HG03196 (cell line): ENCODE data around the gene TMEM178B.

Source experiments
- ATAC-seq: cut with Tn5 transposase; IDR thresholded peaks from one replicate; pipeline ENCODE4 v1.9.1; 2021; ENCODE audit not compliant: unreplicated experiment

The TMEM178B gene

DNA sequence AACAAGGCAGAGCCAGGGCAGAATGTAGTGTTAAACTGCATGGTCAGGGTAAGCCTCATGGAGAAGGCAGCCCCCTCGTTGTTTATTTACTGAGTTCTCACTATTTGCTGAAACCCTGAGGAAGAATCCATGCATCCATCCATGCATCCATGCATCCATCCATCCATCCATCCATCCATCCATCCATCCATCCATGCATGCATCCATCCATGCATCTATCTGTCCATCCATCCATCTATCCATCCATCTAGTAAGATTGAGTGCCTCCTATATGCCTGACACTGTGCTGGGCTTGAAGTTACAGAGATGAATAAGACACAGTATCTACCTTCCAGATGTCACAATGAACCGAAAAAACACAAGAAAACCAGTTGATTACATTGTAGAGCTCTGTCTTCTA, 275.9 kb downstream of the TMEM178B start:
- no peak for ATAC-seq

DNA sequence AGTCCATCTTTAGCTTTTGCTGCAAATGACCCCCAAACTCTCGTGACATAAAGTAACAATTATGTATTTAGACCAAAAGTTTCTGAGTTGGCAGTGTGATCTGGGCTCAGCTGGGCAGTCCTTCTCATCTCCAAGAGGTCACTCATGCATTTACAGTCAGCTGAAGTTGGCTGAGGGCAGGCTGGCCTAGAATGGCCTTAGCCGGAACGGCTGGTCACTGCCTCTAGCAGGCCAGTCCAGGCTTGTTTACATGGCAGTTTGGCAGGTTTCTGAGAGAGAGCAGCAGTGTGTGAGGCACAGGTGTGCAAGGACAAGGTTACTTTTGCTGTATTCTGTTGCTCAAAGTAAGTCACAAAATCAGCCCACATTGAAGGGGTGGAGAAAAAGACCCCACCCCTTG, 277.3 kb downstream of the TMEM178B start:
- no peak for ATAC-seq

DNA sequence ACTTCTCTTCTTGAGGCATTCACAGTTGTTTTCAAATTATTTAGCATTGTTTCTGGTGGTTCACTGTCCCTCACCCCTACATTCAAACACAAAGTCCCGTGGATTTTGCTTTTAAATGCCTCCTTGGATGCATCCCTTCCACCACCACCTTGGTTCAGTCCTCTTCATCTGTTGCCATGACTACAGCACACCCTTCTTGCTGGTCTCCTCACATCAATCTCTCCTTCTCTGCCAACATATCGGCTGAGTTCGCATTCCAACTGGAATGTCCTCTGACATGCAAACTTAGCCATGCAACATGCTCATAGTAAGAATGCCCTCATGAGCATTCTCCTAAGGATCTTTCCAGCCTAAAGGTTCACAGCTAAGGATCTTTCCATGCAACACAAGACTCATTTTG, 279.1 kb downstream of the TMEM178B start:
- no peak for ATAC-seq

GRCh38 chr7:141354251-141354650, 280.4 kb downstream of the TMEM178B start:
- no peak for ATAC-seq

DNA sequence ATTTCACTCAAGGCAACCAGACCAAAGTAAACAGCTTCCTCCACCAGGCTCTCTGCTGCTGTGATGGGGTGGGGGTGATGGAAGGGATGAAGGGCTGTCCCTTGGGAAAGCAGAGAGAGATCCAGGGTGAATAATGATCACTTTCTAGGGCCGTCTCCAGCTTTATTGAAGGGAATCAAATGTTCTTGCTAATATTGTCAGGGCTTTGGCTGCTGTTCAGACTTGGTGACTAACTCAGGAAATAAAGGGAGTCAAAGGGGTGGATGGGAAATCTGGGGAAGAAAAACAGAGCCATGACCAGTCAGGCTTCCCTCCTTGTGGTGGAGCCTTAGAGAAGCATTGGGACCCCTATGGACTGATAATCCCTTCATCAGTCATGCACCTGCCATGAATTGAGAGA, 281.2 kb downstream of the TMEM178B start:
- ATAC-seq, result no peak

- no peak for ATAC-seq
Measured at GRCh38 chr7:141356161-141356560, 282.3 kb downstream of the TMEM178B start.

- ATAC-seq, result no peak
Measured at GRCh38 chr7:141358386-141358785, 284.5 kb downstream of the TMEM178B start.

- ATAC-seq, result no peak
Measured at GRCh38 chr7:141359262-141359661, 285.4 kb downstream of the TMEM178B start.

GRCh38 chr7:141359740-141360415, 286.0 kb downstream of the TMEM178B start:
- no peak for ATAC-seq

DNA sequence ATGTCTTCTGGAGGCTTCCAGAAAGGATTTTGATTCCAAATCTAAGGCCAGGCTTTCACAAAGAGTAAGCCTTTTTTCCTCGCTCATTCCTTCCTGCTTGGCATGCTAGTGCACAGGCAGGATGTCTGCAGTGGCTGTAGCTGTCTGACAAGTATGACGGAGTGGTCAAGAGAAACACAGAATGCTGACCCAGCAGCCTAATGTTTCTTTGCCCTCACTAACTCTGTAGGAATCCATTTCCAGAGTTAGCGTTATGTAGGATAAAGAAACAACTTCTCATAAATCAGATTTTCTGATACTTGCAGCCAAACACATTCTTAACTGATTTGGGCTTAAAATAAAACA, 286.5 kb downstream of the TMEM178B start:
- no peak for ATAC-seq

- ATAC-seq, result no peak
Measured at GRCh38 chr7:141360803-141361202, 286.9 kb downstream of the TMEM178B start.

GRCh38 chr7:141361479-141361878, 287.6 kb downstream of the TMEM178B start:
- ATAC-seq, result no peak

DNA sequence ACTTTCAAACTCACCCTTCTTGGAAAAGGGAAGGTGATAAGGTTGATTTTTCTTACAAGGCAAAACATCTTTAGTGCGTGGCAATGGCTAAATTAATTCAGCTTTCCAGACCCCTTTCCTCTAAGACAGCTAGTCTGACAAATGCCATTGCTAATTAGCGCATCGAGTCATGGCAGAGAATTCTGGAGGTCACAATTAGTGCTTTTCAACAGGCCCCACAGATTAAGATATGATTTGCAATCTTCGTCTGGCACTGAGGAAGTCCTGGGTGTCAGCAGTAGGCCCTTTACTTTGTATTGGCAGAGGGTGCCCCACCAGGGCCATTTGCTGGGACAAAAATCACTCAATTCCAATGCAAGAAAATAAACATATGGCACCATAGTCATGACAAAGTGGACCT, 288.1 kb downstream of the TMEM178B start:
- no peak for ATAC-seq

DNA sequence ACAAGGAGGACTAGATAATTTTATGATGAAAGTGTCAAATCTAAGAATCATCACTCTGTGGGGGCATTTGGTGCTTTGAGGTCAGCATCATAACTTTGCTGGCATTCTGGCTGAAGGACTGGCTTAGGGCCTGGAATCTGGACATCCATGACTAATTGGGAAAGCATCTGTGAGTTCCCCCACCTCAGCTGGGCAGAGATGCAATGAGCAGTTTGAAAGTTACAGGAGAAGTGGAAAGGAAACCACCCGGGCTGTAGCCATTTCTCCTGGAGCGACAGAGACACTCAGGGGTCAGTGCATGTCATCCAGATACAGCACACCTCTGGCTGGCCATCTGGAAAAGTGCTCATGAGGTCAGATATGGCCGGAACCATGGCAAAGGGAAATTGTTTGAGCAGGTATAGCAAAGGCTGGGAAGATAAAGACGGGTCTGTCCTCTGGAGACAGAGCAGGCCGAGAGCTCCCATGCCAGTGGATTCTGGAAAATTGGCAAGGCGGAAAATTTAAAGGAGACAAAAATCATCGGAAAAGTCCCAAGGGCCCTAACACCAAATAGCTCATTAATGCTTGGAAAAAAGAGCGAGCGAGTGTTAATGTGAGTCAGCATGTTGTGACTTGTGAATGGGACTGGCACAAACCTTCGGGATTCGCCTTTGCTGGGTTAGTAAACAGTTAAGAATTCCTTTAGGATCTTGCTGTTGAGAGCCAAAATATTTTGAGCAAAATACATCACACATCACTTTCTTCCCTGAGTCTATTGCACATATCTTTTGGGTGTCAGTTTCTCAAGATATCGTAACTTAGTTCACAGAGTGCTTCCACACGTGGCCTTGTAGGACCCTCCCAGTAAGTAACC, 288.9 kb downstream of the TMEM178B start:
- no peak for ATAC-seq

DNA sequence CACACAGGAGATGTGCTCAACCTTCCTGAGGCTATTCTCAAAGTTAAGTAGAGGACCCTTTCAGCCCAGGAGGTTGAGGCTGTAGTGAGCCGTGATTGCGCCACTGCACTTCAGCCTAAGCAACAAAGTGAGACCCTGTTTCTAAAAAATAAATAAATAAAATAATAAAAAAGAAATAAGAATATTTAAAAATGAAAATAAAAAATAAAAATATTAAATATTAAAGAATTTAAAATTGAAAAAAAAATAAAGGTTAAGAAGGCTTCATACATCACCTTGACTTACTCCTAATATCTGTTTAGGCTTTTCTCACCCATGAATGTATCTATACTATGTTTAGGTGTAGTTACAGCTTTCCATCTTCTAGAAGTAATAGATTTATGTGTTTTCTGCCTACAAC, 289.9 kb downstream of the TMEM178B start:
- ATAC-seq, result no peak

- ATAC-seq, result no peak
Measured at GRCh38 chr7:141366091-141366621, 292.3 kb downstream of the TMEM178B start.

DNA sequence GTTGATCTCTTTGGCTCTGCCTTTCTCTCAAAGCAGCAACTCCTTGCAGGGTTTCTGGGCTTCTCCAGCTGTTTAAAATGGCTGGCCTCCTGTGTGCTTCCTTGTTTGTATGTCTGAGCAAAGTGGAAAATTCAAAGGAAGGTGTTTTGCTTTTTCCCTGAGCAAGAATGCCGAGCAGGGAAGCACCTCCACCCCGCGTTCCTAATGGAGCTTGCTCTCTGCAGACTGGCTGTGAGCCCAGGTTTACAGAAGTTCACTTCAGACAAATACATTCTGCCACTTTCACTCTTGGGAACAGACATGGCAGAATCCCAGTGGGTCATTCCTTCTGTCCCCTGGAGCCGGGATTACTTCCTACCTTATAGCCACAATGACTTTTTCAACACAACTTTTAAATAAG, 295.6 kb downstream of the TMEM178B start:
- no peak for ATAC-seq

- no peak for ATAC-seq
Measured at GRCh38 chr7:141370178-141370577, 296.3 kb downstream of the TMEM178B start.

DNA sequence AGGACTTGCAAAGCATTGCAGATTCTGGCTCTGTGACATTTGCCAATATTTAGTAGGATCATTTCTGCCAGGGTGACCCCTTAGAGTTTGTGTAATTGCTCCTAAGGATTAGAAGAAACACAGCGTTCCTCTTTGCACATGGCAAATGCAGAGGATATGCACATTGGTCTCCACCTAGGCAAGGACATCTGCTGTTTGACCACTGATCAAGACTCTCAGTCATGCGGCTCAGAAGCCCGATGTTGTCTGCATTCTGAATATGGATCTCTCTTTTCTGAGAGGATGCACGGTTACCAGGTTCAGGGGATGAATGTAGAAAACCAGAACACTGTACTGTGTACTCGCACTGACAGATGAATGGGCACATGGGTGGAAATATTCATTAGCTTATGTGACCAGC, 296.8 kb downstream of the TMEM178B start:
- ATAC-seq, result no peak

DNA sequence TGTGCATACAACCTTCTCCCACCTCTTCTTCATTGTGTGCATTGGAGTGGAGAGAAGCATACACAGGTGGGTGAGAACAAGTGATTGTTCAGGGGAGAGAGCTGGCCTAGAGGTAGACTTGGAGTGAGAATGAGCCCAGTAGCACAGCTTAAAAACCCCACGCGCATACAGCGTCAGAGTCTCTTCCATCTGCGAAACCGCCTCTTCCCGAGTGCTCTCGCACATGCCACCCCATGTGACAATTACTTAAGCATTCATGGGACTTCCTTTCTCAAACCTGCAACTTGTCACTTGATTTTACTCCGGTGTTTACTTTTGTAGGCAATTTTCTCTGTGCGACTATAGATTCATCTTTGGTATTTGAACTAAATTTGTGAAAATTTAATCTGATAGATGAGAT, 300.6 kb downstream of the TMEM178B start:
- ATAC-seq, result no peak

DNA sequence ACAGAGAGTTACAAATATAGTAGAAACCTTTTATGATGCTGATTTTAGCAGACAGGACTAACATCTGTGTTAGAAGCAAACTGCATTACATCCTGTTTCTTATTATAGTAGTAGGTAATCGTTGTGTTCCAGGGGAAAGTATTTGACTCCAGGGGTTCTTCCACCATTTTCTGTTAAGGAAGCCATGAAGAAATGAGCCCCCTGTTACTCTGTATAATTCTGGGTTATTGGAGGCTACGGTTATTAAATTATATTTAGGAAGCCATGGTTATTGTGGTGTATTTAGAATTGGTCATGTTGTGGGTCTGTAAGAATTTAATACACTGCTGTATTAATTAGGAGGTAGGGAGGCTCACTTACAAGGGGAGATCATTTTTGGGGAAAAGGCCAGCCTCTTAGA, 301.6 kb downstream of the TMEM178B start:
- ATAC-seq, result no peak

- no peak for ATAC-seq
Measured at GRCh38 chr7:141377906-141378305, 304.0 kb downstream of the TMEM178B start.
